ENCODE data around the gene CBFA2T3. TPM values are rescaled to one million over a fixed set of nuclear protein-coding genes. Genes with fewer than 3 reads are reported as not detected.

Gene CBFA2T3
- total RNA-seq, 1 experiment from 2014 or later: 13.7 TPM

GRCh38 chr16:89022051-89022836 is 45.2 kb upstream of the CBFA2T3 start:
- Histone ChIP-seq H3K4me1 (ENCODE audit: control insufficient read depth, insufficient read depth, low read length) (no peaks in the 10 kb centered on the region), H3K9me3 (ENCODE audit: control insufficient read depth, insufficient read depth, low read depth, low read length) (no peaks in the 10 kb centered on the region), H3K36me3 (ENCODE audit: control insufficient read depth, insufficient read depth, low read length) (no peaks in the 10 kb centered on the region), H3K27me3 (ENCODE audit: control insufficient read depth, insufficient read depth, low read length) (peaks cover under 1% of the 10 kb centered on the region; the same call in 1 of the 2 replicates), H3K27ac (ENCODE audit: low read length) (no peak overlapping the region), H3K4me3 (ENCODE audit: low read depth in 2 of 2, low read length in 2 of 2) (no peak overlapping the region)
- POLR2A ChIA-PET: no interaction called here
- BruUV-seq (replicated peaks): no TSS peak
- no peak for TF ChIP-seq CTCF (IDR thresholded peaks at IDR 0.05)
- TF ChIP-seq SIN3A (IDR thresholded peaks at IDR 0.05; ENCODE audit: borderline replicate concordance, insufficient read depth, low read depth, low read length): no peak
- no peak for TF ChIP-seq REST (IDR thresholded peaks at IDR 0.05; ENCODE audit: insufficient read depth in 1 of 2, low read depth in 2 of 2, low read length in 1 of 2)
- TF ChIP-seq TCF7L2 (IDR thresholded peaks at IDR 0.05; ENCODE audit: low read depth, low read length): no peak
- no peak for TF ChIP-seq POLR2AphosphoS5 (IDR thresholded peaks at IDR 0.05; ENCODE audit: low read depth, low read length)
- in situ Hi-C loops (cut with HindIII; ENCODE audit: low pct_unique_long_range_greater_than_20kb, low sequenced_read_pairs): no loop called here
- DNase-seq (ENCODE audit: low read depth, low spot score) (no peak), ATAC-seq (no peak)
- intact Hi-C loops (cut with micrococcal nuclease; ENCODE audit: unreplicated experiment): no loop called here
- CTCF ChIA-PET: no interaction called here

- DNase-seq (ENCODE audit: low read depth, low spot score) (no peak), ATAC-seq (no peak)
- Histone ChIP-seq H3K9me3 (ENCODE audit: control insufficient read depth, insufficient read depth, low read depth, low read length) (no peaks in the 10 kb centered on the region), H3K4me1 (ENCODE audit: control insufficient read depth, insufficient read depth, low read length) (no peaks in the 10 kb centered on the region), H3K27ac (ENCODE audit: low read length) (no peak overlapping the region), H3K36me3 (ENCODE audit: control insufficient read depth, insufficient read depth, low read length) (no peaks in the 10 kb centered on the region), H3K4me3 (ENCODE audit: low read depth in 2 of 2, low read length in 2 of 2) (no peak overlapping the region), H3K27me3 (ENCODE audit: control insufficient read depth, insufficient read depth, low read length) (no peaks in the 10 kb centered on the region)
- intact Hi-C loops (cut with micrococcal nuclease; ENCODE audit: unreplicated experiment): no loop called here
- CTCF ChIA-PET: no interaction called here
- no peak for TF ChIP-seq SIN3A (IDR thresholded peaks at IDR 0.05; ENCODE audit: borderline replicate concordance, insufficient read depth, low read depth, low read length)
- no peak for TF ChIP-seq TCF7L2 (IDR thresholded peaks at IDR 0.05; ENCODE audit: low read depth, low read length)
- TF ChIP-seq POLR2AphosphoS5 (IDR thresholded peaks at IDR 0.05; ENCODE audit: low read depth, low read length): no peak
- TF ChIP-seq CTCF (IDR thresholded peaks at IDR 0.05): no peak
- no peak for TF ChIP-seq REST (IDR thresholded peaks at IDR 0.05; ENCODE audit: insufficient read depth in 1 of 2, low read depth in 2 of 2, low read length in 1 of 2)
- POLR2A ChIA-PET: no interaction called here
- no TSS peak for BruUV-seq (replicated peaks)
- in situ Hi-C loops (cut with HindIII; ENCODE audit: low pct_unique_long_range_greater_than_20kb, low sequenced_read_pairs): no loop called here
These were observed 44.1 kb upstream of the CBFA2T3 start for GRCh38 chr16:89020925-89021595.
